CD4-positive, alpha-beta T cell treated with Interleukin-1 beta for 1 hour (primary cell): ENCODE measurements around the gene FAM72B.
"Not testable (repeated sequence)": the region's sequence is repeated elsewhere in the genome, so short reads cannot be mapped to it uniquely, and the experiment has no call there.

Experiments used
- DNase-seq, 2 donors: peaks; one replicate each; pipeline ENCODE4 v3.0.0-alpha.2; 2020 to 2022

Gene FAM72B

DNA sequence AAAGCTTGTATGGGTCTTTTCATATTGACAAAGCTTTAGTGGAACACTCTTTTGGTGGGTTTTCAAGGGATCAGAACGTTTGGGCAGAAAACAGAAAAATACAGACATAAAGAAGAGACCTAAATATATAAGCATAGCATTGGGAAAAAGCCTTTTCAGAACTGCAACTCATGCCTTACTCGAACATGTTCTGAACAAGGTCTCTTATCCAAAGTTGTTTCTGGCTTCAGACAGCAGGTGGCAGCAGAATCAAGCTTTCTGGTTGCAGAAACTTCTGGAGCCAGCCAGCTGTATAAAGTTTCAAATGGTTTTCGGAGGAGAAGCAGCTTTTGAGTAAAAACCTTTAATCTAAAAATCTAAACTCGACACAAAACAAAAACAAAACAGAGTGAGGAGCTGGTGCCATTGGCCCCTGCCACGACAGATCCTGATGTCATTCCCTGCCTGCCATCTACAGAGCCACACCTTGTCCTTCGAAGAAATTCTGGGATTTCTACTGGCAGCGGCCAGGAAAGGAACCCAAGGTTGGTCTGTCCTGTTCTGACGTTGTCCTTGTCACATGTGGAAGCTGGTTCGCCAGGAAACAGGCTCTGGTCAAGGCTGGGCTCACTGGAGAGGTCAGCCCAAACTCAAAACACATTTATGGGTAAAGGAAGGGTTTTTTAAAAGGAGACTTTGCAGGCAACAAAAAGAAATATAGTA, 35.5 kb downstream of the FAM72B start:
- DNase-seq, result not testable (repeated sequence)

DNA sequence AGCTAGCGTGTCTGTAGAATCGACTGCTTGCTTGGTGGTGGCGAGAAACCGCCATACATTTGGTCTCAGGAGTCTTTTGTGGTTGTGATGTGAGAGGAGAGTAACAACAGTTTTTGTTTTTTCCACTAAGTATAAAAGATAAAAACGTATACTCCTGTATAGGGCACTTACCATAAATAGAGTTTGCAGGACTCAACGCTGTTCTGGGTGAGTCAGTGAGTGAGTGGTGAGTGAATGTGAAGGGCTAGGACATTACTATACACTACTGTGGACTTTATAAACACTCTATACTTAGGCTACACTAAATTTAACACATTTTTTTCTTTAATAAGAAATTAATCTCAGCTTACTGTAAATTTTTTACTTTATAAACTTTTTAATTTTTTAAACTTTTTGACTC, 43.7 kb downstream of the FAM72B start:
- not testable (repeated sequence) for DNase-seq

DNA sequence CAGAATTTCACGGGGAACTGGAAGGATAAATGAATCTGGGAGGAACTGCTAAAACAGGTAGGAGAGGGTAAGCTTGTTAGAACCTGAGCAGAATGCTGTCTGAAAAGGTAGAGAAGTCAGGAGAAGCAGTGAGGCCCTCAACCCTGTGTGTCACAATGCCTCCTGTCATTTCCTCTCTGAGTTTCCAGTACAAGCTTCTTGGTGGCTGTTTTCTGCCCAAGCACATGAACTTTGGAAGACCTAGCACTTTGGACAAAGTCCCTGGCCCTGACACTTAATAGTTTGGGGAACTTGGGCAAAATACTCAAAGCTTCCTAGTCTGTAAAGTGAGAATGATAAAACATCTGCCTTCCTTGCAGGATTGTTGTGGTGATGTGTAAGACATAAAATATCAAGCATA, 52.6 kb downstream of the FAM72B start:
- not testable (repeated sequence) for DNase-seq

DNA sequence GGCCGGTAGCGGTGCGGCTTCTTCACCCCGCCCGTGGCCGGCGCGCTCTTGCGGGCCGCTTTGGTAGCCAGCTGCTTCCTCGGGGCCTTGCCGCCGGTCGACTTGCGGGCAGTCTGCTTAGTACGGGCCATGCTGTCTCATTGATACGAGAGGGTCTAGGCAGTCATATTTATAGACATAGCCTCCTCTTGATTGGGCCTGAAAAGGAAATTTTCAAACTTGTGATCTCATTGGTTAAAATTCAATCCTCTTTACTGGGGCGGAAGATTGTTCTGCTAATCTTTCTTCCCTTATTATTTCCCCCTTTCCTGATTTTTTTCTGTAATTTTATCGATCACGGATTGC, 65.7 kb downstream of the FAM72B start:
- not testable (repeated sequence) for DNase-seq
